ENCODE measurements around the gene PPARG. TPM values are rescaled to one million over a fixed set of nuclear protein-coding genes. Genes with fewer than 3 reads are reported as not detected.

PPARG gene
- polyA plus RNA-seq, 4 donors: 11.7 to 40.3 (median 30.6) TPM

DNA sequence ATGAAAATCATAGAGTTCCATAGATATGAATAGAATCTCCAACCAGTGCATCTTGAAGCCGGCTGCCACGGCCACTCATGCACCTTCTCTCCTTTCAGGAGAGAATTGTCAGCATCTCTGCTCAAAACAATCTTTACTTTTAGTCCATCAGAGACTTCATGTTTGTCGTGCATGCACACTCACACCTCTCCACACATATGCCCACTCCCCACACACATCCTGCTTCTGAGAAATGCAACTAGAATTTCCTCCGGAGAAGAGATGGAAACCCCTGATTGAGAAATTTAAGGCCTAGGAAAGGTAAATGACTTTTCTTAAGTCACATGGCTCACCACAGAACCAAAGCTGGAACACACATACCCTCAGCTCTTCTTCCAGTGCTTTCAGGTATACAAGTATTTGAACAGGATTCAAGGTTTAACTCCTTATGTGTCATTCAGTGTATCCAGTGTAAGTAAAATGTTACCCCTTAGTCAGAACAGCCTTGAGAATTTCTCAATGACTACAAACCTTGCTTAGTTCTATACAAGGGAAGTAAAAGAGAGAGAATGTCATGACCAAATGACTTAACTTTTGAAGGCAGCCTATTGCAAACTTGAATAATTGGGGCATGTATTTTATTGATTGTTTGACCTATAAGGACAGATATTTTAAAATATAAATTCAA lies 126.3 kb downstream of the PPARG start:
- Histone ChIP-seq H3K4me3 (ENCODE audit: low read depth in 1 of 3, low read length in 3 of 3) (no peak overlapping the region), H3K27ac (ENCODE audit: low read depth in 1 of 3, low read length in 2 of 3) (no peak overlapping the region), H3K4me1 (ENCODE audit: control insufficient read depth in 3 of 3, insufficient read depth in 2 of 3, low read depth in 1 of 3, low read length in 2 of 3) (peaks cover 0 to 8% (median 1%) of the 10 kb centered on the region in 3 donors), H3K36me3 (ENCODE audit: control insufficient read depth in 3 of 3, insufficient read depth in 2 of 3, low read depth in 1 of 3, low read length in 3 of 3) (no peaks in the 10 kb centered on the region), H3K9me3 (ENCODE audit: control insufficient read depth in 2 of 2, insufficient read depth in 1 of 2, low read depth in 1 of 2, low read length in 1 of 2) (no peaks in the 10 kb centered on the region), H3K27me3 (ENCODE audit: control insufficient read depth in 3 of 3, insufficient read depth in 3 of 3, low read length in 3 of 3) (no peaks in the 10 kb centered on the region)
- no peak for FAIRE-seq
- WGBS, 3 donors: 83 to 94% (median 92%) methylated on average over 4 of the region's 4 CpGs
- no peak for DNase-seq

DNA sequence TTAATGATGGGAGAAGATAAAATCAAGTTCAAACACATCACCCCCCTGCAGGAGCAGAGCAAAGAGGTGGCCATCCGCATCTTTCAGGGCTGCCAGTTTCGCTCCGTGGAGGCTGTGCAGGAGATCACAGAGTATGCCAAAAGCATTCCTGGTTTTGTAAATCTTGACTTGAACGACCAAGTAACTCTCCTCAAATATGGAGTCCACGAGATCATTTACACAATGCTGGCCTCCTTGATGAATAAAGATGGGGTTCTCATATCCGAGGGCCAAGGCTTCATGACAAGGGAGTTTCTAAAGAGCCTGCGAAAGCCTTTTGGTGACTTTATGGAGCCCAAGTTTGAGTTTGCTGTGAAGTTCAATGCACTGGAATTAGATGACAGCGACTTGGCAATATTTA lies 127.9 kb downstream of the PPARG start:
- DNase-seq (no peak), FAIRE-seq (no peak)
- Histone ChIP-seq H3K4me1 (ENCODE audit: control insufficient read depth in 3 of 3, insufficient read depth in 2 of 3, low read depth in 1 of 3, low read length in 2 of 3) (peaks cover 0 to 12% (median 5%) of the 10 kb centered on the region in 3 donors), H3K27ac (ENCODE audit: low read depth in 1 of 3, low read length in 2 of 3) (no peak overlapping the region), H3K36me3 (ENCODE audit: control insufficient read depth in 3 of 3, insufficient read depth in 2 of 3, low read depth in 1 of 3, low read length in 3 of 3) (peaks cover 0 to 5% (median 0%) of the 10 kb centered on the region in 3 donors), H3K4me3 (ENCODE audit: low read depth in 1 of 3, low read length in 3 of 3) (no peak overlapping the region), H3K27me3 (ENCODE audit: control insufficient read depth in 3 of 3, insufficient read depth in 3 of 3, low read length in 3 of 3) (no peaks in the 10 kb centered on the region), H3K9me3 (ENCODE audit: control insufficient read depth in 2 of 2, insufficient read depth in 1 of 2, low read depth in 1 of 2, low read length in 1 of 2) (no peaks in the 10 kb centered on the region)
- 90 to 93% (median 91%) methylated on average over 8 of the region's 8 CpGs for WGBS, 3 donors

DNA sequence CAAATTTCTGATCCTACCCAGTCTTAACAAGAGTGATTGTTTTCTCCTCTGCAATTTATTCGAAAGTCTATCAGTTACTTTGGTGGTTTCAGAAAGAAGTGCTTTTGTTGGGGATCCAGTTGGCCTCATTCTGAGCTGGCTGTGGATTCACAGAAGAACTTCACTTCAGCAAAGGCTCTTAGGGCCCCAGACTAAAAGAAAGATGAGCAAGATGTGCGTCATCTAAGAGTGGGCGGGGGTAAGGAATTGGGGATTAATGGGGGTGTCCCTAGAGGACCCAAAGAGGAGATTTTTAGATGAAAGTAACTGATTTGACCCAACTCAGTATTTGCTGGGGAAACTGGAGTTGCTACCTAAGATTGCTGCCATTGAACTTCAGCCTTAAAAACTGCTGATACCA lies 131.5 kb downstream of the PPARG start:
- Histone ChIP-seq H3K36me3 (ENCODE audit: control insufficient read depth in 3 of 3, insufficient read depth in 2 of 3, low read depth in 1 of 3, low read length in 3 of 3) (peaks cover 0 to 13% (median 0%) of the 10 kb centered on the region in 3 donors), H3K4me1 (ENCODE audit: control insufficient read depth in 3 of 3, insufficient read depth in 2 of 3, low read depth in 1 of 3, low read length in 2 of 3) (peaks cover 8 to 16% (median 12%) of the 10 kb centered on the region in 3 donors), H3K9me3 (ENCODE audit: control insufficient read depth in 2 of 2, insufficient read depth in 1 of 2, low read depth in 1 of 2, low read length in 1 of 2) (no peaks in the 10 kb centered on the region), H3K27ac (ENCODE audit: low read depth in 1 of 3, low read length in 2 of 3) (no peak overlapping the region), H3K4me3 (ENCODE audit: low read depth in 1 of 3, low read length in 3 of 3) (no peak overlapping the region), H3K27me3 (ENCODE audit: control insufficient read depth in 3 of 3, insufficient read depth in 3 of 3, low read length in 3 of 3) (no peaks in the 10 kb centered on the region)
- WGBS, 3 donors: 84 to 95% (median 84%) methylated on average over 3 of the region's 3 CpGs
- no peak for DNase-seq
- FAIRE-seq: no peak

DNA sequence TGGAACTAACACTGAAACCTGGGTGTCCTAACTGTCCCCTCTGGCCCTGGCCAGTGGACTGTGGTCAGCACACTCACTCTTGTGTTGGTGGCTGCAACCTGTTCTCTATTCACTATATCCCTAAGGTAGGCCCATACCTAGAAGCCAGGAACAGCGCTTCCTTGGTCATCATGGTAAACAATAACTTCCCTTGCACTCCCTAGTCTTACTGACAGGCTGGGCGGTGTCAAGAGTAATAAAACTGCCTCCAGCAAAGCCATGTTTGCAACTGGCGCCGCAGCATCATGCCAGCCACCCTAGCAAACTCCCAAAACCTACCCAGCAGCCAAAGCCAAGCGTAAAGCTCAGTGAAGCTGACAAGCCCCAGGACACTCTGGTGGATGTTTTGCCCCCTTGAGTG lies 132.3 kb downstream of the PPARG start:
- Histone ChIP-seq H3K4me3 (ENCODE audit: low read depth in 1 of 3, low read length in 3 of 3) (no peak overlapping the region), H3K9me3 (ENCODE audit: control insufficient read depth in 2 of 2, insufficient read depth in 1 of 2, low read depth in 1 of 2, low read length in 1 of 2) (no peaks in the 10 kb centered on the region), H3K36me3 (ENCODE audit: control insufficient read depth in 3 of 3, insufficient read depth in 2 of 3, low read depth in 1 of 3, low read length in 3 of 3) (peaks cover 0 to 17% (median 0%) of the 10 kb centered on the region in 3 donors), H3K27ac (ENCODE audit: low read depth in 1 of 3, low read length in 2 of 3) (no peak overlapping the region), H3K27me3 (ENCODE audit: control insufficient read depth in 3 of 3, insufficient read depth in 3 of 3, low read length in 3 of 3) (no peaks in the 10 kb centered on the region), H3K4me1 (ENCODE audit: control insufficient read depth in 3 of 3, insufficient read depth in 2 of 3, low read depth in 1 of 3, low read length in 2 of 3) (peaks cover 12 to 18% (median 12%) of the 10 kb centered on the region in 3 donors)
- 52 to 72% (median 61%) methylated on average over 5 of the region's 5 CpGs for WGBS, 3 donors
- DNase-seq: peak in 1 of 2 donors; percentile 46
- FAIRE-seq: no peak

DNA sequence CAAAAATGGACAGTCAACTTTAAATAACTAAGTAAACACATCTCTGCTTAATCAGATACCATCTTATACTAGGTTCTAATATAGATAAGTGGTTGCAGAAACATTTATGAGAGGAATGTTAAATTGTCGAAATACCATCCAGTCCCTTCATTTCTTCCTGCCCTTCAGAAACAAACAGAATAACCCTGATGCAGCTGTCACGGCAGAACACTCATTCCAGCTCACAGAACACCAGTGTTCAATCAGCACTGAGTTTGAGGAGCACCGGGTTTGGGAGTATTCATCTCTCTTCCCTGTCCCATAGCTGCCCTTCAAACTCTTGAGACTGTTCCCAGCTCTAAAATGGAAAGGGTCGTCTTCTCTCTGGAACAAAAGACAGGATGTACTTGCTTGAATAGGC lies 134.3 kb downstream of the PPARG start:
- H3K4me1 ChIP-seq (ENCODE audit: control insufficient read depth in 3 of 3, insufficient read depth in 2 of 3, low read depth in 1 of 3, low read length in 2 of 3): peaks cover 12 to 20% (median 12%) of the 10 kb centered on the region in 3 donors
- WGBS, 3 donors: 72 to 76% (median 73%) methylated on average over 4 of the region's 4 CpGs
- no peak for FAIRE-seq
- H3K27ac ChIP-seq (ENCODE audit: low read depth in 1 of 3, low read length in 2 of 3): no peak overlapping the region
- H3K9me3 ChIP-seq (ENCODE audit: control insufficient read depth in 2 of 2, insufficient read depth in 1 of 2, low read depth in 1 of 2, low read length in 1 of 2): no peaks in the 10 kb centered on the region
- H3K36me3 ChIP-seq (ENCODE audit: control insufficient read depth in 3 of 3, insufficient read depth in 2 of 3, low read depth in 1 of 3, low read length in 3 of 3): peaks cover 0 to 18% (median 0%) of the 10 kb centered on the region in 3 donors
- no peaks in the 10 kb centered on the region for H3K27me3 ChIP-seq (ENCODE audit: control insufficient read depth in 3 of 3, insufficient read depth in 3 of 3, low read length in 3 of 3)
- DNase-seq: no peak
- H3K4me3 ChIP-seq (ENCODE audit: low read depth in 1 of 3, low read length in 3 of 3): no peak overlapping the region

DNA sequence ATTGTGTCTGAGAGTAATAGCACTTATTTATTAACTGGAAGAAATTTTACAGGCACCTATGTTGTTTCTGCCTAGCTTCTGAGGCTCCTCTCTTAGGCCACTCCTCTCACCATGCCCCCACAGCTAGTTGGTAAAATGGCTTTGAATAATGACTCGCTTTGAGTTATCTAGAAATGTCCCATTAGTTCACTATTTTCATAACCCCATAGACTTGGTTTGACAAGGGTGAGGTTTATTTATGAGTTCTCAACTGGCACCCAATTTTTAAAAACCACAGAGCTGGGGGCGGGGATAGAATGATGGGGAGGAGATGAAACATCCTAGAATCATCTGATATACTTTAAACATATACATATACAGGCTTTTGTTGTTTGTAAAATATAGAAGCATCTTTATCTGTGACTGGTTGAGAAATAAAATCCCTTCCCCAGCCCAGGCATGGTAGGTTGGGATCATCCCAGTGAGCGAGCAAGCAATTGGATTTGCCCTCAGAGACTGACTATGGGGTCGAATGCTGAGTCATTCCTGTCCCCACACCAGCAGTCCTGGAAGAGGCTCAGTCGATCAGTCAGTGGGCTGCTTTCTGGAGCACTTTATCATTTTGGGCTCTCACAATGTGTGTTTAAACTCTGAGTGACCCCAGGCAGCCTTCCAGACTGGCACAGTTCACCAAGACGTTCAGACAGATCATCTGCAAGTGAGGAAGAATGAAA lies 135.2 kb downstream of the PPARG start:
- WGBS, 3 donors: 45 to 52% (median 45%) methylated on average over 6 of the region's 6 CpGs
- Histone ChIP-seq H3K27ac (ENCODE audit: low read depth in 1 of 3, low read length in 2 of 3) (no peak overlapping the region), H3K27me3 (ENCODE audit: control insufficient read depth in 3 of 3, insufficient read depth in 3 of 3, low read length in 3 of 3) (no peaks in the 10 kb centered on the region), H3K36me3 (ENCODE audit: control insufficient read depth in 3 of 3, insufficient read depth in 2 of 3, low read depth in 1 of 3, low read length in 3 of 3) (peaks cover 0 to 23% (median 4%) of the 10 kb centered on the region in 3 donors), H3K9me3 (ENCODE audit: control insufficient read depth in 2 of 2, insufficient read depth in 1 of 2, low read depth in 1 of 2, low read length in 1 of 2) (no peaks in the 10 kb centered on the region), H3K4me3 (ENCODE audit: low read depth in 1 of 3, low read length in 3 of 3) (no peak overlapping the region), H3K4me1 (ENCODE audit: control insufficient read depth in 3 of 3, insufficient read depth in 2 of 3, low read depth in 1 of 3, low read length in 2 of 3) (peaks cover 12 to 20% (median 12%) of the 10 kb centered on the region in 3 donors)
- FAIRE-seq (no peak), DNase-seq (no peak)

DNA sequence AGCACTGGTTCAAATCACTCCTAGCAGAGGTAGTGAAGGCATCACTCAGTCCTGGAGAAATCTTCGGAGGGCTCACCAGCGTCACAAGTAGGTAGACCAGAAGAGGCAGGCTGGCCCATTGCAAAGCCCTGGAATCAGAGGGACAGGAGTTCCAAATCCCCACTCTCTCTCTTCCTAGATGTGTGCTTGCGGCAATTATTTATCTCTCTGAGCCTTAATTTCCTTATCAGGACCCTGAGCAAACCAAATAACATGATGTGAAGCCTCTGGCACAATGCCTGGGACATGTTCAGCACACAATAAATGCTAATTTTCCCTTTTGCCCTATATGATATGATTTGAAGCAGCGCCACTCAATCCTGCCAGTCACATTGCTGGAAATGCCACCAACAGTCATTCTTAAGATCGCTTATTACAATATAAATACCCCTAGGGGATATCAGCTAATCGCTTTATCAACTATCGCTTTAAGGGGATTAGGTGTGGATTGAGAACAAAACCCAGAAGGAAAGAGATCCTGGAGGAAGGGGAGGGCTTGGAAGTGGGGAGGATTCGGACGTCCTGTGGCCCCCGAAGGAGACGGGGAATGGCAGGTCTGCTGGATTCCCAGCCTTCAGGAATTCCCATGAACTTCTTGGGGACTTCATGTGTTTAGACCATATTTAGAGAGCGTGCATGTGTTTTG lies 135.9 kb downstream of the PPARG start:
- peaks cover 12 to 20% (median 12%) of the 10 kb centered on the region in 3 donors for H3K4me1 ChIP-seq (ENCODE audit: control insufficient read depth in 3 of 3, insufficient read depth in 2 of 3, low read depth in 1 of 3, low read length in 2 of 3)
- no peak overlapping the region for H3K27ac ChIP-seq (ENCODE audit: low read depth in 1 of 3, low read length in 2 of 3)
- H3K27me3 ChIP-seq (ENCODE audit: control insufficient read depth in 3 of 3, insufficient read depth in 3 of 3, low read length in 3 of 3): no peaks in the 10 kb centered on the region
- peaks cover 0 to 28% (median 4%) of the 10 kb centered on the region in 3 donors for H3K36me3 ChIP-seq (ENCODE audit: control insufficient read depth in 3 of 3, insufficient read depth in 2 of 3, low read depth in 1 of 3, low read length in 3 of 3)
- no peak overlapping the region for H3K4me3 ChIP-seq (ENCODE audit: low read depth in 1 of 3, low read length in 3 of 3)
- WGBS, 3 donors: 45 to 73% (median 61%) methylated on average over 12 of the region's 12 CpGs
- H3K9me3 ChIP-seq (ENCODE audit: control insufficient read depth in 2 of 2, insufficient read depth in 1 of 2, low read depth in 1 of 2, low read length in 1 of 2): no peaks in the 10 kb centered on the region
- DNase-seq (peak in 1 of 2 donors; percentile 19), FAIRE-seq (no peak)

DNA sequence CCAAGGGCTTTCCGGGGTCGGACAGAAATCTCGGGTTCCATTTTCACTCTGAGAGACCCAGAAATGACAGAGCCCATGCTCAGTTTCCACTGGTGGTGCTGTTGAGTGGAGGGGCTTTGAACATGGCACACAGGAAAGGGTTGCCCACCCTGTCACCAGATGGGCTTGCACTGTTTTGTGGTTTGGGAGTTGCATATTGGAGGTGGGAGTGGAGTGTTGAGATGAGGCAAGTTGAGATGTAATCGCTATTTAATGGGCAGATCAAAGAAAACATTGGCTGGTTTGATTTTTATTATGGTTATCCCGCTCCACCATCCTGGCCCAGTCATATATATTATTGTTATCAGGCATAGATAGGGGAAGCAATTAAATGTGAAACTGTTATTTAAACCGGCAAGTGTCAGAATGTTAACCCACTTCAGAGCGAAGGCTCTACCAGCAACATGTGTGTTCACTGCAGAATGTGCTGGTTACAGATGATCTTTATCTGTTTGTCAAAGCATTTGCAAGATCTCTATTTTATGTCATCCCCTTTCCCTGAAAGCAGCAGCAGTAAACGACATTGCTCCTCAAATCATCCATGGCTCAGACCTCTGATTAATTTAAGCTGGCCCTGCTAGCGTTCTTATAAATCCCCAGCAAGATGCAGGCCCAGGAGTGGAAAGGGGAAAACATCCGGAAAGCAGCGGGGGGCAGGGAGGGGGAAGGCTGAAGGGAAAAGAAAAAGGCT lies 137.1 kb downstream of the PPARG start:
- FAIRE-seq (no peak), DNase-seq (no peak)
- Histone ChIP-seq H3K9me3 (ENCODE audit: control insufficient read depth in 2 of 2, insufficient read depth in 1 of 2, low read depth in 1 of 2, low read length in 1 of 2) (no peaks in the 10 kb centered on the region), H3K27ac (ENCODE audit: low read depth in 1 of 3, low read length in 2 of 3) (no peak overlapping the region), H3K27me3 (ENCODE audit: control insufficient read depth in 3 of 3, insufficient read depth in 3 of 3, low read length in 3 of 3) (no peaks in the 10 kb centered on the region), H3K36me3 (ENCODE audit: control insufficient read depth in 3 of 3, insufficient read depth in 2 of 3, low read depth in 1 of 3, low read length in 3 of 3) (peaks cover 0 to 28% (median 4%) of the 10 kb centered on the region in 3 donors), H3K4me1 (ENCODE audit: control insufficient read depth in 3 of 3, insufficient read depth in 2 of 3, low read depth in 1 of 3, low read length in 2 of 3) (peaks cover 12% of the 10 kb centered on the region in 3 donors), H3K4me3 (ENCODE audit: low read depth in 1 of 3, low read length in 3 of 3) (no peak overlapping the region)
- WGBS, 3 donors: 50 to 62% (median 57%) methylated on average over 11 of the region's 11 CpGs
